GM21619 (cell line): Measurements from ENCODE around the gene DIAPH1.

Experiments
- ATAC-seq: cut with Tn5 transposase; IDR thresholded peaks from one replicate; pipeline ENCODE4 v1.9.1; 2021; ENCODE audit not compliant: unreplicated experiment

Gene DIAPH1

GRCh38 chr5:141485321-141486055, 133.3 kb downstream of the DIAPH1 start:
- ATAC-seq = no peak

GRCh38 chr5:141484641-141485311, 134.0 kb downstream of the DIAPH1 start, which contains the start of gene PCDHGC4:
Gene PCDHGC4 (plus strand): TSS chr5:141485030. CDS start chr5:141485174, 144 bp downstream.
- no peak for ATAC-seq

DNA sequence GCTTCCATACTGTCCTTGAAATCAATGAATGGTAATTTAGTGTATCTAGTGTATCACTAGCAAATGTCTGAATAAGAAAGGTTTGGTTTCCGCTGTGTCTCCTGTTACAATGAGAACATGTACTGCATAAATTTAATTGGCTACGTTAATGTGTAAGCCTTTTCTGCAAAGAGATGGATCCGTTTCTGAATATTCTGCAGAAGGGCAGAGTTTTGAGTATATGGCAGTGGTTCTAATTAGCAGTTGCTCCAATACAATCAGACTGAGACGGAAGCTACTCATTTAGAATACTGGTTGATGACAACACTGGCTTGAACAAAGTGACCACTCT, 134.5 kb downstream of the DIAPH1 start:
- no peak for ATAC-seq

DNA sequence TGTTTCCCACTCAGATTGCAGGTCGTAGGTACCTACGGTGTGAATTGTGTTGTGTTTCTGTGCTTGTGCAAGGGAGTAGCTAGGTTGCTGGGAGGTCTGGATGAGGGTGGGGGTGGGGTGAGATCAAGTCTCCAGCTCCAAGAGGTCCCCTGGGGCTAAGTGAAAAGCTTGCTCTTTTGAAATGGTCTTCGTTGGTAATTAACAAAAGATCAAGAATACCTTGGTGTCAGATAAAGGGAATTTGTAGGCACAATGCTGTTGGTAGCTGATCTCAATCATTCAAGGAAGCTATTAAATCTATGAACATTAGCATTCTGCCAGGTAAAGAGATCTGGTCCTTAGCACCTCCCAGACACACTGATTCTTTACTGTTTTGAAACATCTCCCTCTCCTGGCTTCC, 134.9 kb downstream of the DIAPH1 start:
- ATAC-seq = no peak

DNA sequence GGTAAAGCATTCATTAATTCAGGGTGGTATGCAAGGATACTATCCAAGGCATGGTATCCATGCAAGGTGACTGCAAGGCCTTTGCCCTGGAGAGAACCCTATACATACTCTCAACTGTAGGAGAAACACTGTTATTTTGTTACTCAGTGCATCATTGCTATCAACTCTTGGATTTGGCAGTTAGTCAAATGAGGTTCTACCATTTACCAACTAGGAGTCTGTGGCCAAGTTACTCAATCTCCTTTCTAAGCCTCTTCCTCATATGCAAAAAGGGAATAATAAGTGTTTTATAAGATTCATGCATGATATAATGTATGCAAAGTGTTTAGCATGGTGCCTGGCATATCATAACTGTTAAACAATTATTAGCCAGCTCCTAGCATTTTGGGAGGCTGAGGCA, 139.0 kb downstream of the DIAPH1 start:
- no peak for ATAC-seq

DNA sequence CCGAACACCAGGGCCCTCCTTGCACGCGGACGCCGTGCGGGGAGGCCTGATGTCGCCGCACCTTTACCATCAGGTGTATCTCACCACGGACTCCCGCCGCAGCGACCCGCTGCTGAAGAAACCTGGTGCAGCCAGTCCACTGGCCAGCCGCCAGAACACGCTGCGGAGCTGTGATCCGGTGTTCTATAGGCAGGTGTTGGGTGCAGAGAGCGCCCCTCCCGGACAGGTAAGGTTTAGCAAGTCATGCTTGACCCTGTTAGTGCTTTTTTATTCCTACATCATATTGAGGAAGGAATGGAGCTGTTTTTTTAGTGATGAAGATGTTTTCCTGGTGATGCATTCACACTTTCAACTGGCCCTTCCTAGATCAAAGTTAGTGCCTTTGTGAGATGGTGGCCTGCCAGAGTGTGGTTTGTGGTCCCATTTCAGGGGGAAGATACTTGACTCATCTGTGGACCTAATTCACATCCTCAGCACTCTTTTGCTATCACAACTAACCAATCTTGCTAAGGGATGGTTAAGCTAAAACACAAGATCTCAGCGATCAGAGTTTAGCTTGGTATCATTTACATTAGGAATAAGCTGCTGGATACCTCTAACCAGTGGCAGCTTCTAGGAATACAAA, 140.4 kb downstream of the DIAPH1 start:
- ATAC-seq = no peak

DNA sequence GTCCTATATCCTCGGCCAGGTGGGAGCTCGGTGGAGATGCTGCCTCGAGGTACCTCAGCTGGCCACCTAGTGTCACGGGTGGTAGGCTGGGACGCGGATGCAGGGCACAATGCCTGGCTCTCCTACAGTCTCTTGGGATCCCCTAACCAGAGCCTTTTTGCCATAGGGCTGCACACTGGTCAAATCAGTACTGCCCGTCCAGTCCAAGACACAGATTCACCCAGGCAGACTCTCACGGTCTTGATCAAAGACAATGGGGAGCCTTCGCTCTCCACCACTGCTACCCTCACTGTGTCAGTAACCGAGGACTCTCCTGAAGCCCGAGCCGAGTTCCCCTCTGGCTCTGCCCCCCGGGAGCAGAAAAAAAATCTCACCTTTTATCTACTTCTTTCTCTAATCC, 141.0 kb downstream of the DIAPH1 start:
- no peak for ATAC-seq

- ATAC-seq = no peak
Measured at GRCh38 chr5:141477044-141477575, 141.7 kb downstream of the DIAPH1 start.

GRCh38 chr5:141476132-141476911, 142.5 kb downstream of the DIAPH1 start:
- peak; percentile 23 for ATAC-seq

DNA sequence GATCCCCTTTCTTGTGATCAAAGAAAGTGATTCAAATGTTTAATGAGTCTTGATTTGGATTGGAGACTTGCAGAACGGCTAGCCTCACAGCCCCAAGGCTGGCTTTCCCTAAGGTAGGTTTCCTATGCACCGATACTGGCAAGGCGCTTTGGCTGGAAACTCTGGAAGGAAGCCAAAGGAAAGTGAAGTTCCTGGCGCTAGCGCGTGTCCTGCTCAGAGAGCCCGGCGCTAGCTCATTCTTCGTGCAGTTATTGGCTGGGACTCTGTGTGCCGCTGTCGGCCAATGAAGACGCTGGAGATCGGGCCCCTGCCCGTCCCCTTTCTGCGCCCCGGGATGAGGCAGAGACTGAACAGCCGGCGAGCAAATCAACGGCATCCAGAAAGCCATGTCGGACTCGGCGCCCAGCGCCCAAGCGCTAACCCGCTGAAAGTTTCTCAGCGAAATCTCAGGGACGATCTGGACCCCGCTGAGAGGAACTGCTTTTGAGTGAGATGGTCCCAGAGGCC, 143.1 kb downstream of the DIAPH1 start, which contains the start of gene PCDHGC3:
PCDHGC3 (plus strand) TSS at position 342 of the 507 bp plus-strand sequence; CDS start at position 493, 151 bp downstream.
- peak; percentile 98 for ATAC-seq

DNA sequence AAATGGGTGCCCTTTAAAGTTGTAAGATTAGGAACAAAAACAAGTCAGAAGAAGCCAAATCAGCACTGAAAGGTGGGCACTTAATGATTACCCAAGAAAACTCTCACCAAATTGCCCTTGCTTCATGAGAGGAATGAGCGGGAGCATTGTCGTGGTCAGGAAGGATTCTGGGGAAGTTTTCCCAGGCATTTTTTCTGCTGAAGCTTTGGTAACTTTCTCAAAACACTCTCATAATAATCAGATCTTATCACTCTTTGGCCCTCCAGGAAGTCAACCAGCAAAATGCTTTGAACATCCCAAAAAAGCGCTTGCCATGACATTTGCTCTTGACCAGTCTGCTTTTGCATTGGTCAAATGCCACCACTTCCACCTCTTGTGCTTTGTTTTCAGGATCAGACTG, 153.4 kb downstream of the DIAPH1 start:
- ATAC-seq = no peak
